PFSK-1 (cell line): Measurements from ENCODE around the gene ARFGEF2.
A peak's percentile ranks its signal among the peaks of the same experiment; 100 is the strongest.

Experiments
- FOXP2 ChIP-seq: optimal IDR thresholded peaks from 2 replicates; pipeline ENCODE3; 2011; ENCODE audit warnings: borderline replicate concordance, control low read depth, inconsistent platforms; ENCODE audit not compliant: insufficient read depth; ENCODE audit errors: extremely low read length, extremely low read depth
- POLR2AphosphoS5 ChIP-seq: IDR thresholded peaks from 2 replicates; pipeline ENCODE4 v1.6.1; 2012; ENCODE audit warnings: low read depth, mild to moderate bottlenecking, control low read depth, low read length, moderate library complexity
- SIN3A ChIP-seq: IDR thresholded peaks from 2 replicates; pipeline ENCODE4 v1.6.1; 2012; ENCODE audit warnings: mild to moderate bottlenecking, low read length, moderate library complexity, borderline replicate concordance; ENCODE audit not compliant: insufficient read depth
- TAF1 ChIP-seq: IDR thresholded peaks from 2 replicates; pipeline ENCODE4 v1.6.1; 2012; ENCODE audit warnings: low read length, control low read depth, borderline replicate concordance; ENCODE audit not compliant: insufficient read depth
- TF ChIP-seq, protein P1 (sequence below), 2 experiments: IDR thresholded peaks; 2 replicates each; pipeline versions ENCODE4 v1.6.1 to v1.8.0; 2011 to 2012; ENCODE audit warnings: low read depth in 2 of 2, low read length in 2 of 2, control low read depth in 1 of 2, inconsistent platforms in 1 of 2, mild to moderate bottlenecking in 1 of 2, moderate library complexity in 1 of 2; ENCODE audit not compliant: insufficient read depth in 1 of 2

ARFGEF2 gene

DNA sequence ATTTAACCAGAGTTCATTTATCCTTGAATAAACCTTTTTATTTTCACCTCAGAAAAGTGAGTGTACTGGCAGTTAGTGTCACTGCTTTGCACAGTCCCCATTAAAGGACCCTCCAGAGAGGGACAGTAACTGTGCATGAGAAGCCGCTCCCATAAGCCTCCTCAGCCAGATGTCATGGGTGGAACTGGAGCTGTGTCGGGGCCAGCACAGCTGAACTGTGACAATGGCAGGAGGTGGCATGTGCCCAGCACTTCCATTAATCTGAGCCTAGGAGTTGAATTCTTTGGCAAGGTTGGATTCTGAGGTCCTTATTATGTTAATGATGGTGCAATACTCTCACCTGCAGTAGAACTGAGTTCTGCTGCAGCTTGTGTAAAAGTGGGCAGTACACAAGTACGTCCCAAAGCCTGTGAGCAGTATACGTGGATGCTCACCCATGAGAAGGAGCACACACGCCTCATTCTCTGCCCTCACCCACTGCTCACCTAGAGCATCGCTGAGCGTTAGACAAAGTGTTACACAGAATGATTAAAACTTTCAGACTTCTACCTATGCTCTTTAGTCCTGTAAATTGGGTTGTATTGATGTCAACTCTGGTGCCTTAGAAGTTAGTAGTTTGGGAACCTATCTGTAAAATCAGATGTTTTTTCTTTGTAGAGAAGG lies 112.7 kb downstream of the ARFGEF2 start:
- TF ChIP-seq TAF1 = no peak
- no peak for TF ChIP-seq SIN3A

GRCh38 chr20:49037962-49038387 lies 116.5 kb downstream of the ARFGEF2 start:
- TF ChIP-seq POLR2AphosphoS5 (no peak), FOXP2 (no peak), TAF1 (no peak), SIN3A (no peak)
- TF ChIP-seq, protein P1, sequence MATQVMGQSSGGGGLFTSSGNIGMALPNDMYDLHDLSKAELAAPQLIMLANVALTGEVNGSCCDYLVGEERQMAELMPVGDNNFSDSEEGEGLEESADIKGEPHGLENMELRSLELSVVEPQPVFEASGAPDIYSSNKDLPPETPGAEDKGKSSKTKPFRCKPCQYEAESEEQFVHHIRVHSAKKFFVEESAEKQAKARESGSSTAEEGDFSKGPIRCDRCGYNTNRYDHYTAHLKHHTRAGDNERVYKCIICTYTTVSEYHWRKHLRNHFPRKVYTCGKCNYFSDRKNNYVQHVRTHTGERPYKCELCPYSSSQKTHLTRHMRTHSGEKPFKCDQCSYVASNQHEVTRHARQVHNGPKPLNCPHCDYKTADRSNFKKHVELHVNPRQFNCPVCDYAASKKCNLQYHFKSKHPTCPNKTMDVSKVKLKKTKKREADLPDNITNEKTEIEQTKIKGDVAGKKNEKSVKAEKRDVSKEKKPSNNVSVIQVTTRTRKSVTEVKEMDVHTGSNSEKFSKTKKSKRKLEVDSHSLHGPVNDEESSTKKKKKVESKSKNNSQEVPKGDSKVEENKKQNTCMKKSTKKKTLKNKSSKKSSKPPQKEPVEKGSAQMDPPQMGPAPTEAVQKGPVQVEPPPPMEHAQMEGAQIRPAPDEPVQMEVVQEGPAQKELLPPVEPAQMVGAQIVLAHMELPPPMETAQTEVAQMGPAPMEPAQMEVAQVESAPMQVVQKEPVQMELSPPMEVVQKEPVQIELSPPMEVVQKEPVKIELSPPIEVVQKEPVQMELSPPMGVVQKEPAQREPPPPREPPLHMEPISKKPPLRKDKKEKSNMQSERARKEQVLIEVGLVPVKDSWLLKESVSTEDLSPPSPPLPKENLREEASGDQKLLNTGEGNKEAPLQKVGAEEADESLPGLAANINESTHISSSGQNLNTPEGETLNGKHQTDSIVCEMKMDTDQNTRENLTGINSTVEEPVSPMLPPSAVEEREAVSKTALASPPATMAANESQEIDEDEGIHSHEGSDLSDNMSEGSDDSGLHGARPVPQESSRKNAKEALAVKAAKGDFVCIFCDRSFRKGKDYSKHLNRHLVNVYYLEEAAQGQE (IDR thresholded peaks at IDR 0.05; ENCODE audit: insufficient read depth in 1 of 2, low read depth in 2 of 2, low read length in 2 of 2) = no peak

DNA sequence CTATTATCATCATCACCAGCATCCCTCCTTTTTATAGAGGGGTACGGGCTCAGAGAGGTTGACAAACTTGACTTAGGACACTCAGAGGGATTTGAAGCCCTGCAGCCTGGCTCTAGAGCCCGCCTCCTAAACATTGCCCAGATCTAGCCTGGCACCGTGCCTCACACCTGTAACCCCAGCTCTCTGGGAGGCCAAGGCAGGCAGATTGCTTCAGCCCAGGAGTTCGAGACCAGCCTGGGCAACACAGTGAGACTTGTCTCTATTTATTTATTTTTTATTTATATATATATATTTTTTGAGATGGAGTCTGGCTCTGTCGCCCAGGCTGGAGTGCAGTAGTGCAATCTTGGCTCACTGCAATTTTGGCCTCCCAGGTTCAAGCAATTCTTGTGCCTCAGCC lies 118.3 kb downstream of the ARFGEF2 start:
- TF ChIP-seq TAF1 (no peak), FOXP2 (no peak), POLR2AphosphoS5 (no peak), SIN3A (no peak)
- TF ChIP-seq, protein P1 (IDR thresholded peaks at IDR 0.05; ENCODE audit: insufficient read depth in 1 of 2, low read depth in 2 of 2, low read length in 2 of 2) = no peak

DNA sequence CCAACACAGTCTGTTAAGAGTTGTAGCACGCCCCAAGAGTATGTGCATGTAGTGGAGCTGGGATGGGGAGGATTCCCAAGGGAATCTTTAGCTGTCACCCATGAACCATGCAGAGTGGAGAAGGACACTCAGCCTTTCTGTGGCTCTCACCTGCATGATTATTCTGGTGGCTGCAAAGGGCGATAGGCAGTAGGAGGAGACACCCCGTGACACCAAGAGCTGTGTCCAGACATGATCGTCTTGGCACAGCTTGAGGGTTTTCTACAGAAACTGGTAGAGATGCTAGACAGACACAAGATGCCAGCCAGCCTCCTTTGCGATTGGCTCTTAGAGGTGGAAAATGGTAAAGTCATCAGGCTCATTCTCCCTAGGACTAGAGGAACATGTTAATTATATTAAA lies 121.5 kb downstream of the ARFGEF2 start:
- TF ChIP-seq FOXP2 (no peak), SIN3A (no peak), TAF1 (no peak), POLR2AphosphoS5 (no peak)
- TF ChIP-seq, protein P1 (IDR thresholded peaks at IDR 0.05; ENCODE audit: insufficient read depth in 1 of 2, low read depth in 2 of 2, low read length in 2 of 2) = no peak

DNA sequence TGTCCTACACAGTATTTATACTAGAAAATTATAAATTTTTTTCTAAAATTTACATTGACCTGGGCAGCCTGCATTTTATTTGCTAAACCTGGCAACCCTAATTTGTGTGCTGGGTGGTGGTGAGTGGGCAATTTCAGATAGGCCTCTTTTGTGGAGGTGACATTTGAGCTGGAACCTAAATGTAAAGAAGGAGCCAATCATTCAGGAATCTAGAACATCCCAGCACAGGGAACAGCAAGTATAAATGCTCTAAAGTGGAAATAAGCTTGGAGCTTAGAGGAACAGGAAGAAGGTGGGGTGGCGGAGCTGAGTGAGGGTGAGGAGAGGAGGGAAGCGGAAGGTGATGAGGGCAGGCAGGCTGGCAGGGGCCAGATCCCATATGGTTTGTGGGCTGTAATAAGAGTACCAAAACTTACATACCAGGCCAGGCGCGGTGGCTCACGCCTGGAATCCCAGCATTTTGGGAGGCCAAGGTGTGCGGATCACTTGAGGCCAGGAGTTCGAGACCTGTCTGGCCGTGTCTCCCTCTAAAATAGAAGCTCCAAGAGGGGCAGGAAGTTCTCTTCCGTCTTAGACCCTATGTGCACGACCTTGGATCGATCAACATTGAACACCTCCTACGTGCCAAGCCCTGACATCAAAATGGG lies 124.1 kb downstream of the ARFGEF2 start:
- TF ChIP-seq SIN3A = 0 out of 2 replicates have a peak, but pooled peaks have one; percentile 28
- TF ChIP-seq, protein P1 (IDR thresholded peaks at IDR 0.05; ENCODE audit: insufficient read depth in 1 of 2, low read depth in 2 of 2, low read length in 2 of 2) = no peak
